ENCODE measurements around the gene AOC2. TPM values are rescaled to one million over a fixed set of nuclear protein-coding genes. Genes with fewer than 3 reads are reported as not detected.
"Not testable (repeated sequence)": the region's sequence is repeated elsewhere in the genome, so short reads cannot be mapped to it uniquely, and the experiment has no call there.

AOC2 gene
- total RNA-seq, 1 experiment from 2014 or later, result 1.4 TPM

DNA sequence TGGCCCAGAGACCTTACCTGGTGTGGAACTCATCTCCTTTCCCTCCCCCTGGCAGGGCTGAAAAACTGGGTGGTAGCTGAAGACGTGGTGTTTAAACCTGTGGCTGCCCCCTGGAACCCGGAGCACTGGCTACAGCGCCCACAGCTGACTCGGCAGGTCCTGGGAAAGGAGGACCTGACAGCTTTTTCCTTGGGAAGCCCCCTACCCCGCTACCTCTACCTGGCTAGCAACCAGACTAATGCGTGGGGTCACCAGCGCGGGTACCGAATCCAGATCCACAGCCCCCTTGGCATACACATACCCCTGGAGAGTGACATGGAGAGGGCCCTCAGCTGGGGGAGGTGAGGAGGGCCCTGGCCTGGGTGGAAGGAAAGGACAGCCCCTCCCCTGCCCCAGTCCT lies 4.7 kb downstream of the AOC2 start:
- TF ChIP-seq, protein P1, sequence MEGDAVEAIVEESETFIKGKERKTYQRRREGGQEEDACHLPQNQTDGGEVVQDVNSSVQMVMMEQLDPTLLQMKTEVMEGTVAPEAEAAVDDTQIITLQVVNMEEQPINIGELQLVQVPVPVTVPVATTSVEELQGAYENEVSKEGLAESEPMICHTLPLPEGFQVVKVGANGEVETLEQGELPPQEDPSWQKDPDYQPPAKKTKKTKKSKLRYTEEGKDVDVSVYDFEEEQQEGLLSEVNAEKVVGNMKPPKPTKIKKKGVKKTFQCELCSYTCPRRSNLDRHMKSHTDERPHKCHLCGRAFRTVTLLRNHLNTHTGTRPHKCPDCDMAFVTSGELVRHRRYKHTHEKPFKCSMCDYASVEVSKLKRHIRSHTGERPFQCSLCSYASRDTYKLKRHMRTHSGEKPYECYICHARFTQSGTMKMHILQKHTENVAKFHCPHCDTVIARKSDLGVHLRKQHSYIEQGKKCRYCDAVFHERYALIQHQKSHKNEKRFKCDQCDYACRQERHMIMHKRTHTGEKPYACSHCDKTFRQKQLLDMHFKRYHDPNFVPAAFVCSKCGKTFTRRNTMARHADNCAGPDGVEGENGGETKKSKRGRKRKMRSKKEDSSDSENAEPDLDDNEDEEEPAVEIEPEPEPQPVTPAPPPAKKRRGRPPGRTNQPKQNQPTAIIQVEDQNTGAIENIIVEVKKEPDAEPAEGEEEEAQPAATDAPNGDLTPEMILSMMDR (conservative IDR thresholded peaks at IDR 0.05; ENCODE audit: low read depth, low read length), result no peak
- no peak for TF ChIP-seq EZH2phosphoT487 (IDR thresholded peaks at IDR 0.05; ENCODE audit: borderline replicate concordance, low read length)
- TF ChIP-seq EZH2 (IDR thresholded peaks at IDR 0.05; ENCODE audit: low read length, unreplicated experiment), result no peak
- peaks cover 12% of the 10 kb centered on the region; the same call in 1 of the 2 replicates for H3K36me3 ChIP-seq (ENCODE audit: low read depth, low read length)
- ATAC-seq (no peak), DNase-seq (no peak)
- no peak overlapping the region for H3K4me2 ChIP-seq (ENCODE audit: low read length)
- no peak overlapping the region for H3K4me3 ChIP-seq (ENCODE audit: low read length)
- H3K9ac ChIP-seq (ENCODE audit: low read length), result no peak overlapping the region
- no peak overlapping the region for H3K27ac ChIP-seq (ENCODE audit: low read length)
- no peaks in the 10 kb centered on the region for H4K20me1 ChIP-seq (ENCODE audit: low read length)
- H3K9me3 ChIP-seq (ENCODE audit: low read length), result no peaks in the 10 kb centered on the region
- POLR2A ChIA-PET (ENCODE audit: unreplicated experiment), result no interaction called here
- CTCF ChIA-PET, result no interaction called here
- no peaks in the 10 kb centered on the region for H3F3A ChIP-seq (ENCODE audit: low read length, unreplicated experiment)
- H3K9me2 ChIP-seq (replicated peaks; ENCODE audit: low read length), result no peaks in the 10 kb centered on the region
- peaks cover 8% of the 10 kb centered on the region for H3K4me1 ChIP-seq (ENCODE audit: insufficient read depth, low read length)
- BruUV-seq (replicated peaks), result no TSS peak
- intact Hi-C loops (cut with micrococcal nuclease), result loop anchor here (5.0 kb wide), 1 partner anchor 148 kb away; the partner anchor contains the start of gene RPL27
- no peaks in the 10 kb centered on the region for H3K79me2 ChIP-seq (ENCODE audit: low read length)
- H3K27me3 ChIP-seq (ENCODE audit: low read length), result no peaks in the 10 kb centered on the region
- H2AFZ ChIP-seq (ENCODE audit: low read length), result no peak overlapping the region

DNA sequence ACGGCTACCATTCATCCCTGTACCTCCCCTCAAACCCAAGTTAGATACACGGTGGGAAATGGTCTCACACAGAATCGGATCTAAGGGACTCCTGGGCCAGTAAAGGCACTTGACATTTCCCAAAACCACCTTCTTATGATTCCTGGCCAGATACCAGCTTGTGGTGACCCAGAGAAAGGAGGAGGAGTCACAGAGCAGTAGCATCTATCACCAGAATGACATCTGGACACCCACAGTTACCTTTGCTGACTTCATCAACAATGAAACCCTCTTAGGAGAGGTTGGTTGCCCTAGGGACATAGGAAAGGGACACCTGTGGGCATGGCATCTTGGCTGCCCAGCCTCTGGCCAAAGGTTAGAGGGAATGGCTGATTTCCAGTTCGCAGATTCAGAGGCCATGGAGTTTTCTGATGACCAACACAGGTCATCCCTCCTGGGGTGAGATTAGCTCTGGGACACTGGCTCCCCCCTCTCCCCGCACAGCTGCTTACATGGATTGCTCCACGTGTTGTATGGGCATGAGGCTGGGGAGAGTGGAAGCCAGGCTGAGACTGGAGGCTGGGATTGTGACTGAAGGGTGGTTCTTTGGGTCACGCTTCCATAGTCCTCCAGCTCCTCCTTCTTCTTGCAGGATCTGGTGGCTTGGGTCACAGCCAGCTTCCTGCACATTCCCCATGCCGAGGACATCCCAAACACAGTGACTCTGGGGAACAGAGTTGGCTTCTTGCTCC lies 5.2 kb downstream of the AOC2 start:
- Histone ChIP-seq H3K9ac (ENCODE audit: low read length) (no peak overlapping the region), H3K4me2 (ENCODE audit: low read length) (no peak overlapping the region), H4K20me1 (ENCODE audit: low read length) (no peaks in the 10 kb centered on the region), H3K4me3 (ENCODE audit: low read length) (no peak overlapping the region), H3F3A (ENCODE audit: low read length, unreplicated experiment) (no peaks in the 10 kb centered on the region), H2AFZ (ENCODE audit: low read length) (no peak overlapping the region), H3K27ac (ENCODE audit: low read length) (no peak overlapping the region), H3K36me3 (ENCODE audit: low read depth, low read length) (peaks cover 6% of the 10 kb centered on the region; the same call in 1 of the 2 replicates), H3K4me1 (ENCODE audit: insufficient read depth, low read length) (peaks cover 8% of the 10 kb centered on the region), H3K27me3 (ENCODE audit: low read length) (no peaks in the 10 kb centered on the region), H3K9me2 (replicated peaks; ENCODE audit: low read length) (no peaks in the 10 kb centered on the region), H3K79me2 (ENCODE audit: low read length) (no peaks in the 10 kb centered on the region), H3K9me3 (ENCODE audit: low read length) (no peaks in the 10 kb centered on the region)
- TF ChIP-seq EZH2 (IDR thresholded peaks at IDR 0.05; ENCODE audit: low read length, unreplicated experiment) (no peak), EZH2phosphoT487 (IDR thresholded peaks at IDR 0.05; ENCODE audit: borderline replicate concordance, low read length) (no peak)
- TF ChIP-seq, protein P1 (conservative IDR thresholded peaks at IDR 0.05; ENCODE audit: low read depth, low read length), result no peak
- ATAC-seq, result no peak
- ChIA-PET CTCF (no interaction called here), POLR2A (ENCODE audit: unreplicated experiment) (interaction anchor here (0.5 kb wide), 1 partner anchor 43 kb away, joined by 6 read pairs; no protein-coding TSS in a partner anchor)
- no TSS peak for BruUV-seq (replicated peaks)
- no peak for DNase-seq
- intact Hi-C loops (cut with micrococcal nuclease), result loop anchor here (5.0 kb wide), 1 partner anchor 148 kb away; the partner anchor contains the start of gene RPL27

DNA sequence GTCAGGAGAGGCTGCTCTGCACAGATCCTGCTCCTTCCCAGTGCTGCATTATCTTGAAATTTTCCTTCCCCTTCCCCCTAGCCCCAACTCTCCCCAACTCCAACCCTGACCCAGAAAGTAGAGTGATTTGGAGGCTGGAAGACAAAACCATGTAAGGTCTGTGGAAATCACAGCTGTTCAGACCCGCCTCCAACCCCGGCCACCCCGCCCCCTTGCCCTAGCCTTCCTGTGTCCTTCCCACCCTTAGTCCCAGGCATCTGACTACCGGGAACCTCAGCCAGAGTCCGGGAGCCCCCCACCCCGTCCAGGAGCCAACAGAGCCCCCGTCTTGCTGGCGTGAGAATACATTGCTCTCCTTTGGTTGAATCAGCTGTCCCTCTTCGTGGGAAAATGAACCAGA lies 6.6 kb downstream of the AOC2 start, which contains the start of gene AOC3:
Gene AOC3, plus strand, starts transcription at position 246 of the 400 bp plus-strand sequence. Its CDS starts 145 bp downstream, at position 391.
- H3K9me2 ChIP-seq (replicated peaks; ENCODE audit: low read length), result no peaks in the 10 kb centered on the region
- POLR2A ChIA-PET (ENCODE audit: unreplicated experiment), result no interaction called here
- H3K9ac ChIP-seq (ENCODE audit: low read length), result no peak within 1 kb of the TSS
- H3K4me1 ChIP-seq (ENCODE audit: insufficient read depth, low read length), result no peaks in the 10 kb centered on the region
- CTCF ChIA-PET, result no interaction called here
- no TSS peak for BruUV-seq (replicated peaks)
- H2AFZ ChIP-seq (ENCODE audit: low read length), result no peak within 1 kb of the TSS
- no peaks in the 10 kb centered on the region for H3K36me3 ChIP-seq (ENCODE audit: low read depth, low read length)
- H3K9me3 ChIP-seq (ENCODE audit: low read length), result no peaks in the 10 kb centered on the region
- H3F3A ChIP-seq (ENCODE audit: low read length, unreplicated experiment), result no peaks in the 10 kb centered on the region
- no peaks in the 10 kb centered on the region for H3K79me2 ChIP-seq (ENCODE audit: low read length)
- no peak for ATAC-seq
- H3K27me3 ChIP-seq (ENCODE audit: low read length), result no peaks in the 10 kb centered on the region
- TF ChIP-seq EZH2phosphoT487 (IDR thresholded peaks at IDR 0.05; ENCODE audit: borderline replicate concordance, low read length) (no peak), EZH2 (IDR thresholded peaks at IDR 0.05; ENCODE audit: low read length, unreplicated experiment) (no peak)
- TF ChIP-seq, protein P1 (conservative IDR thresholded peaks at IDR 0.05; ENCODE audit: low read depth, low read length), result no peak
- H3K4me2 ChIP-seq (ENCODE audit: low read length), result no peak within 1 kb of the TSS
- no peak within 1 kb of the TSS for H3K27ac ChIP-seq (ENCODE audit: low read length)
- no peaks in the 10 kb centered on the region for H4K20me1 ChIP-seq (ENCODE audit: low read length)
- intact Hi-C loops (cut with micrococcal nuclease), result no loop called here
- DNase-seq, result no peak
- no peak within 1 kb of the TSS for H3K4me3 ChIP-seq (ENCODE audit: low read length)

DNA sequence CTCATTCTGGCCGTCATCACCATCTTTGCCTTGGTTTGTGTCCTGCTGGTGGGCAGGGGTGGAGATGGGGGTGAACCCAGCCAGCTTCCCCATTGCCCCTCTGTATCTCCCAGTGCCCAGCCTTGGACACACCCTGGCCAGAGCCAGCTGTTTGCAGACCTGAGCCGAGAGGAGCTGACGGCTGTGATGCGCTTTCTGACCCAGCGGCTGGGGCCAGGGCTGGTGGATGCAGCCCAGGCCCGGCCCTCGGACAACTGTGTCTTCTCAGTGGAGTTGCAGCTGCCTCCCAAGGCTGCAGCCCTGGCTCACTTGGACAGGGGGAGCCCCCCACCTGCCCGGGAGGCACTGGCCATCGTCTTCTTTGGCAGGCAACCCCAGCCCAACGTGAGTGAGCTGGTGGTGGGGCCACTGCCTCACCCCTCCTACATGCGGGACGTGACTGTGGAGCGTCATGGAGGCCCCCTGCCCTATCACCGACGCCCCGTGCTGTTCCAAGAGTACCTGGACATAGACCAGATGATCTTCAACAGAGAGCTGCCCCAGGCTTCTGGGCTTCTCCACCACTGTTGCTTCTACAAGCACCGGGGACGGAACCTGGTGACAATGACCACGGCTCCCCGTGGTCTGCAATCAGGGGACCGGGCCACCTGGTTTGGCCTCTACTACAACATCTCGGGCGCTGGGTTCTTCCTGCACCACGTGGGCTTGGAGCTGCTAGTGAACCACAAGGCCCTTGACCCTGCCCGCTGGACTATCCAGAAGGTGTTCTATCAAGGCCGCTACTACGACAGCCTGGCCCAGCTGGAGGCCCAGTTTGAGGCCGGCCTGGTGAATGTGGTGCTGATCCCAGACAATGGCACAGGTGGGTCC lies 7.2 kb downstream of the AOC2 start:
- ATAC-seq; POLR2A ChIA-PET (ENCODE audit: unreplicated experiment); intact Hi-C loops (cut with micrococcal nuclease); H3K9ac ChIP-seq (ENCODE audit: low read length); H4K20me1 ChIP-seq (ENCODE audit: low read length); H3K9me2 ChIP-seq (replicated peaks; ENCODE audit: low read length); H3K27me3 ChIP-seq (ENCODE audit: low read length); H3K36me3 ChIP-seq (ENCODE audit: low read depth, low read length); H2AFZ ChIP-seq (ENCODE audit: low read length); H3K4me3 ChIP-seq (ENCODE audit: low read length); H3K4me1 ChIP-seq (ENCODE audit: insufficient read depth, low read length); H3K27ac ChIP-seq (ENCODE audit: low read length); H3K9me3 ChIP-seq (ENCODE audit: low read length); H3F3A ChIP-seq (ENCODE audit: low read length, unreplicated experiment); H3K4me2 ChIP-seq (ENCODE audit: low read length); H3K79me2 ChIP-seq (ENCODE audit: low read length); BruUV-seq (replicated peaks); CTCF ChIA-PET; DNase-seq: not testable (repeated sequence)
